ENCODE measurements around the gene MS4A4A.

GRCh38 chr11:60240662-60241061, 39.8 kb upstream of the MS4A4A start:
- TF ChIP-seq CTCF (IDR thresholded peaks at IDR 0.05) (no peak), POLR2A (IDR thresholded peaks at IDR 0.05) (no peak)

Measured in testis (tissue), 2 donors.